GM18511 (cell line): ENCODE data around the gene ABCA7.
A peak's percentile ranks its signal among the peaks of the same experiment; 100 is the strongest.

ENCODE experiments used
- ATAC-seq: cut with Tn5 transposase; IDR thresholded peaks from one replicate; pipeline ENCODE4 v1.9.1; 2021; ENCODE audit warnings: mild to moderate bottlenecking, moderate library complexity; ENCODE audit not compliant: unreplicated experiment

ABCA7 gene

DNA sequence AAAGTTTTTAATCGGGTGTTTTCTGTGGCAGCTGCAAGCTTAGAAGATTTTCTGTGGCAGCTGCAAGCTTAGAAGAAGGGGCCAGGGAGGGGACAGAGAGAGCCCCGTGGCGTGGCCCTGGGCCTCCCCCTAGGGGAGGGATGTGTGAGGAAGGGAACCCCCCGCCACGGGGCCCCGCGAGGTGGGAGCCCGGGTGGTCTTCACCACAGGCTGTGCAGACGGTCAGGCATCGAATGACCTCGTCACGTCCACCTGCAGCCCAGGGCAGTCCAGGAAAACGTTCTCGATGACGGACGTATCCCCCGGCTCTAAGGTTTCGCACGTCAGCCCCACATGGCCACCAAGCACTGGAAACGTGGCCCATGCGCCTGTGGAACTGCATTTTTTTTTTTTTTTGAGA is 46.7 kb downstream of the ABCA7 start:
- ATAC-seq: no peak

DNA sequence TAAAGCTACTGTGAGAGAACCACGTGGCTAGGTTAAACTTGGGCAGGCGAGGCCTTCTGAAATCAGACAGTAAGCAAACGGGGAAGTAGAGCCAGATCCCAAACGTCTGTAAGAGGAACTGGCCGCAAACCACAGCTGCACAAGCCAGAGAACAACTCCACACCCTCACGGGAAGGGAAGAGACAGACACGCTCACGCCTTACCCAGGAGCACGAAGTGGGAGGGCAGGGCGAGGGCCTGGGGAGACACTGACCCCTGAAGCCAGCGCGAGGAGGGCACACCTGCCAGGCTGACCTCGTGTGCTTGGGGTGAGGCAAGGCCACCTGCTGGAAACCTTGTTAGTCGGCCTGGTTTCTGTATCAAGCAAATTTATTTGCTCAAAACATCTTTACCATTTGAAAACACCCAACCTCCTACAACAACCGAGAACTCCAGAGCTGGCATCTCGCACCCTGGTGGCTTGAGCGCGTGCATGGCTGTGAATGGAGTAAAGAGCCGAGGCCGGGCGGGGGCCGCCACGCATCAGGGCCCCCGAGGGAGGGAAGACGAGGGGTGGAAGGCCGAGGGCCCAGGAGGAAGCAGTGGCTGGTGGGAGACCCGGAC is 48.0 kb downstream of the ABCA7 start:
- ATAC-seq: no peak

DNA sequence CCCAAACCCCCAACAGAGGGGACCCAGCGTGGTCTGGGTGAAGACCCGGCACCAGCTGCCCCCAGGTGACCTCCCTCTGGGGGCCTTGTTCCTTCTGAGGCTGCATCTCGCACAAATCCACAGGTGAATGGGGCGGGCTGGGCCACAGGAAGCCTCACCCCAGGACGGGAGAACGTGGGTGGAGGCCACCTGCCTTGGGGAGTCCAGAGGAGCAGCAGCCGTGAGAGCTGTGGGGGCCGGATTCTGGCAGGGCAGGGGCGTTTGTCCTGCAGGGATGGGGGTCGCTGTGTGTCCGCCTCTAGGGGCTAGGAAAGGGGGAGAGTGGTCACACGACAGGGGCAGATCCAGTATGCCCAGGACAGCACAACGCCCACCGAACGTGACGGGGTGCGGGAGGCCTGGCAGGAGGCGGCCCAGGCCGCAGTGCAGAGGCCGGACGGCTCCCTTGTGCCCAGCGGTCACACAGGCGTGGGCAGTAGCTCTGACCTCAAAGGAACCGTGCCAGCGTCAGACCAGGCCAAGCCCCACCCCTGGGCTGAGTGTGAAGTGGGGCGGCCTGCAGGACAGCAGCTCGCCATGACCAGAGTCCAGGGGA is 48.6 kb downstream of the ABCA7 start:
- no peak for ATAC-seq

DNA sequence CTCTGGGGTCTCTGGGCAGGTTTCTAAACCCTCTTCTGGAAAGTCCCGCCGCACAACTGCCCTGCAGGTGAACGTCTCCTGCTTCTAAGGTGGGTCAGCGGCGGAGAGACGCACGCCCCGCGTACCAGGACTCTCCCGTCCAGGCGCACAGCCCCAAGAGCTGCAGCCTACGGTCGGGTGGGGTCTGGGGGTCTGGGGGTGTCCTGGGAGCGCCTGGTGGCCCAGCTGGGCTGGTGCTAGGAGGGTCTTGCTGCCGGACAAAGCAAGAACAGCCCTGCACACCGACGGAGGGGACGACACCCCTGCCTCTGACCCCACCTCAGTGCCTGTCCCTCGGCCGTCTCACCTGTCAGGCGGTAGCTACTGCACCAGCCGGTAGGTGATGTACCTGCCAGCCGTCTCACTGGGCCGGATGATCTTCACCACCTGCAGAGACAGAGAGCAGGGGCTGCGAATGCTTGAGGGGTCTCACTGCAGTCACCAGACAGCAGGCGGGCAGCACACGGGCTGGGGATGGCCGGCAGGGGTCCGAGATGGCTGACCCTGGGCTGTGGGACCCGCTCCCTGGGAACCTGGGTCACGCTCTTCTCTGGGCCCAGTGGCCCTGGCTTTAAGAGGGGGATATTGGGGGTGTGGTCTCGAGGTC is 49.3 kb downstream of the ABCA7 start:
- ATAC-seq: no peak

DNA sequence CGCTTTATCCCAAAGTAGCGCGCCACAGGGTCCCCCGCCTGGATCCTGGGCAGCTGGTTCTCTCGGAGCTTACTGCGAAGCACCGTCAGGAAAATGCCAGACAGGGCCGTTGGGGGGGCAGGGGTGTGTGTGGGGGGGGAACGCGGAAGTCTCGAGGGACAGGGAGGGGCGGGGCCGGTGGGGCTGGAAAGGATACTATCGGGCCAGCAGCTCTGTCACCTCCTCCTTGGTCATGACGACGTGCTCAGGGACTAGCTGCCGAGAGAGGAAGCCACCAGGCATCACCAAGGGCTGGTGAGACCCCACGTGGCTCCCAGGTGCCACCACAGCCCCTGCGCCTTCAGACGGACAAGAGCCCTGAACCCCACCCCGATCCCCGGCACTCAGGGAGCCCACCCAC is 50.0 kb downstream of the ABCA7 start:
- no peak for ATAC-seq

DNA sequence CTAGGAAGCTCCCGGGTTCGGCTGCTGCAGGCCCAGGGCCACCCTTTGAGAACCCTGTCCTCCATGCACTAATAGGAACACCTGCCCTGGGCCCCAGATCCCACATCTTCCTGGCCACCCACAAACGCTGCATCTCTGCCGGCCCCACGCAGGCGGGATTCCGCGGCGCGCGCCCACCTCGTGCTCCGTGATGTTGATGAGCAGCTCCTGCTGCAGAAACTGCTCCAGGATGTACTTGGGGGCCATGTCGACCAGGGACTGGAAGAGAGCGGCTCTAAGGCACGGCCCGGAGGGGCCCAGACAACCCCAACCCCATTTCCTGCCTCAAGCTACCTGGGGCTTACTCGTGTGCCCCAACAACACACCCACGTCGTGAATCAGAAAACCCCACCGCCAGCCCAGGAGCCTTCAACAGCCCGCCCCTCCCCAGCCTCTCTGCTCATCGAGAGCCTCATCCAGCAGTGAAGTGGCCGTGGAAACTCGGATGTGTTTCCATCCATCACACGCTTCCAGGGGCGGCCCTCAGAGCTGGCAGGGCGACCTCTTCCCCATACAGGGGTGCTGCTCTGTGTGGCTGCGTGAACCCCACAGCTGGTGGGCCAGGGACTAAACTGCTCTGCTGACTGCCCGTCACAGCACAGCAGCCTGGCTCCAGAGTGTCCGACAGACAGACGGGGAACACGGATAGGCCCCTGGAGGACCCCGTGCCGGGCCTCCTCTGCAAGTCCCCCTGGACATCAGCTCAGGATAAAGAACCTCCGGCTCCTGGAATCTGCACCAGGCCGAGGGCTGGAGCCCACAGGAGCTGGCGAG is 51.0 kb downstream of the ABCA7 start:
- ATAC-seq: no peak

DNA sequence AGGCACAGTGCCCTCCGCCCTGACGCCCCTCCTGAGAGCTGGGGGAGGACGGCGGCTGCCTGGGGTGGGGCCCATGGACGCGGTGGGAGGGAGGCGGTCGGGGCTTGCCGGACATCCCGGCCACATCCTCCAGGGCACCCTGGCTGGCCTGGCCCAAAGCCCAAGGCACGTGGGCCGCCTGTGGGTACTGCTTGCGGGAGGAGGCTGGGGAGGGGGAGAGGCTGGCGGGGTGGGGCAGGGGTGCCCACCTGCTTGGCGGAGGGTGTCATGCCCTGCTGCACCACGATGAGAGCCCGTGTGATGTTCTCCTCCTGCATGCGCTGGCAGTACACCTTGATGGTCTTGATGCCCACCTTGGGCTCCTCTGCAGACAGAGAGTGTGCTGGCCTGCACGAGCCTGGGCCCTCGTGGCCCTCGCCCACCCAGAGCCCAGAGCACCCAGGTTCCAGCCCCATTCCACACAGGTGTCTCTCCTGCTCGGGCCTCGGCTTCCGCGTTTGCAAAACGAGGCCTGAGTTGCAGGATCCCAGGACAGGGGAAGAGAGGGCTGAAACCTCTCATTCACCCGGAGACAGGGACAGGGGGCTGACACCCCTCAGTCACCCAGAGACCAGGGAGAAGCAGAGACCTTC is 51.8 kb downstream of the ABCA7 start:
- ATAC-seq: no peak

DNA sequence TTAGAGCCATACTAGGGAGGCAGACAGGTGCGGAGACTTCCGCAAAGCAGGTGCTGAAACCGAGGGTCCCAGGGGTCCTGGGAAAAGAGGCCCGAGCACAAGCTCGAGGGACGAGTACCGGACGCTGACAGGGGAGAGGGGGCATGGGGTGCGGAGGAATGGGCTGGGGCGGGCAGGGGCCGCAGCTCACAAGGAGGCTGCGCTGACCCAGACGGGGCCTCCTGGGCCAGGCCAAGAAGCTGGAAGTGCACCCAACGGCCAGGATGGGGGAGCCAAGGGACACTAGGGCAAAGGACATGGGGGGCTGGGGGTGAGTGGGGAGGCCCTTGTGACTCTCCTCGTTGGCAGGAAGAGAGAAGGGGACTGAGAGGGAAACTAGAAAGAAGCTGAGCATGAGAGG is 53.4 kb downstream of the ABCA7 start:
- ATAC-seq: no peak

DNA sequence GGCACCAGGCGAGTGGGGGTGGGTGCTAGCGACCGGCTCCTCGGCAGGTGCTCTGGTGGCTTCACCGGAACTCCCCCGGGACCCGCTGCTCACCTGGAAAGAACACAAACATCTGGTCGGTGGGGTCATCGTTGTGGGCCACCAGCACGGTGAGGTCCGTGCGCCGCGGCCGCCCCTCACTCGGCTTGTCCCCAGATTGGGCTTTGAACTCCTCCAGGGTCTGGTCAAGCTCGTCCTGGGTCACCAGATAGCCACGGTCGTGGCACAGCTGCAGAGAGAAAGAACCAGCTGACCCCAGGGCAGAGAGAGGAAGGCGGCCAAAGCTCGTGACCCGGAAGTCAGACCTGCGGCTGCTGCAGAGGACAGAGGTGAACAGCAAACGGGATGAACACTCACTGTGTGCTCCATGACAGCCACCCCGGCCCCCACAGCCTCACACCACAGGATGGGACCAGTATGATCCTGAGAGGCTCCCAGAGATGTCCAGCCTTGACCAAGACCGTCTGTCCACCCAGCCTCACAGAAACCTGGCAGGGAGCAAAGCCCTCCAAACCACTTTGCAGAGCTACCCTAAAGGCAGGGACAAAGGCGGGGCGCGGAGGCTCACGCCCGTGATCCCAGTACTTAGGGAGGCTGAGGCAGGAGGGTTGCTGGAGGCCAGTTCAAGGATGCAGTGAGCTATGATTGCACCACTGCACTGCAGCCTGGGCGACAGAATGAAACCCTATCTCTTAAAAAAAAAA is 54.1 kb downstream of the ABCA7 start:
- ATAC-seq: no peak

DNA sequence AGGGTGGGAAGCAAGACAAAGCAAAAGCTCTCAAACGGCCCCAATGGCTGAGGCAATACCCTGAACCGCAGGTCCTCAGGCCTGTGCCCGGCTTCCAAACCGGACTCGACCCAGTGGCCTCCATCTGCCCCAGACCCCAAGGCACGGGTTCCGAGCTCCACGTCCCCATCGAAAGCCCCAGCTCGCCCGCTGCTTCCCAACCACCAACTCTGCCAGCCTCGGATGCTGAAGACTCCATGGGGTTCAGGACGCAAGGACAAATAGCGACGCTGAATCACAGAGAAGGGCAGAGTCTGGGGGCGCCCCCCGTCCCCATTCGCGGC is 54.7 kb downstream of the ABCA7 start:
- ATAC-seq: no peak

DNA sequence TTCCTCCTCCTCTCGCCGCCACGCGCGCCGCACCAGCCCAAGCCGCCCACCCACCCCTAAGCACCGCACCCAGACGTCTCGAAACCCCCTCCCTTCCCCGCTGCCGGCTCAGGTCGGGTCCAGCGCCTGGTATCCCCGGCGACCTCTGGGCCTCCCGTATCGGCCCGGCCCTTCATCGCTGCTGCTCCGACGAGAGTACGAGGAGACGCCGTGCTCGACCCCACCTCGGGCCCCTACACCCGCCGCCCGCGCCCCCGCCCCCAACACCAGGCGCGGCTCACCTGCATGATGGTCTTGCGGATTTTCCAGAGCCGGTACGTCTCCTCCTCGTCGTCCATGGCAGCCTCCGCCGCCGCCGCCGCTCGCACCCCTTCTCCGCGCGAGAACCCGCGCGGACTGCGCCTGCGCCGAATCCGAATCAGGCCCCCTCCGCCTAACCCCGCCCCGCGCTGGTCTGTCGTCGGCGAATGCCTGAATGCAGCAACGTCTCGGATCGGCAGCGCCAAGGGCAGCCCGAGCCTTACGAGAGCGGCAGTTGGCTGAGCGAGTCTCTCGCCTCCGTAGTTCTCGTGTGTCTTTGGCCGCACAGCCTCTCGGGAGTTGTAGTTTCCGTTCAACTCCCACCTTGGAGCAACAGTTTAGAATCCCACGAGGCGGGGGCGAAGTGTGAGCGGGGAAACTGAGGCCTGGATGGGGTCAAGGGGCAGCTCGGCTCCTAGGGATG is 55.2 kb downstream of the ABCA7 start, which contains the start of gene POLR2E:
Gene POLR2E (minus strand): TSS at position 398 of the 724 bp plus-strand sequence. CDS start 60 bp downstream, at position 338.
- ATAC-seq: peak; percentile 78

DNA sequence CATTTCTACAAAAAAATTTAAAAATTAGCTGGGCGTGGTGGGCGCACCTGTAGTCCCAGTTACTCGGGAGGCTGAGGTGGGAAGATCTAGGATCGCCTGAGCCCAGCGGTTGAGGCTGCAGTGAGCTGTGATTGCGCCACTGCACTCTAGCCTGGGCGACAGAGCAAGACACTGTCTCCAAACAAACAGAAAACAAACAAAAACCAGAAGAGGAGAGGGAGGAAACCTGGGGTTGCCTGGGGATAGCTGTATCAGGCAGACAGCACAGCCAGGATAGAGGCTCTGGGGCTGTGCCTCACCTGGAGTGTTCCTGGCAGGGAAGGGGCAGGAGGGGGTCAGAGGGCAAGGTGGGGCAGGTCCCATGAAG is 57.9 kb downstream of the ABCA7 start:
- ATAC-seq: no peak

DNA sequence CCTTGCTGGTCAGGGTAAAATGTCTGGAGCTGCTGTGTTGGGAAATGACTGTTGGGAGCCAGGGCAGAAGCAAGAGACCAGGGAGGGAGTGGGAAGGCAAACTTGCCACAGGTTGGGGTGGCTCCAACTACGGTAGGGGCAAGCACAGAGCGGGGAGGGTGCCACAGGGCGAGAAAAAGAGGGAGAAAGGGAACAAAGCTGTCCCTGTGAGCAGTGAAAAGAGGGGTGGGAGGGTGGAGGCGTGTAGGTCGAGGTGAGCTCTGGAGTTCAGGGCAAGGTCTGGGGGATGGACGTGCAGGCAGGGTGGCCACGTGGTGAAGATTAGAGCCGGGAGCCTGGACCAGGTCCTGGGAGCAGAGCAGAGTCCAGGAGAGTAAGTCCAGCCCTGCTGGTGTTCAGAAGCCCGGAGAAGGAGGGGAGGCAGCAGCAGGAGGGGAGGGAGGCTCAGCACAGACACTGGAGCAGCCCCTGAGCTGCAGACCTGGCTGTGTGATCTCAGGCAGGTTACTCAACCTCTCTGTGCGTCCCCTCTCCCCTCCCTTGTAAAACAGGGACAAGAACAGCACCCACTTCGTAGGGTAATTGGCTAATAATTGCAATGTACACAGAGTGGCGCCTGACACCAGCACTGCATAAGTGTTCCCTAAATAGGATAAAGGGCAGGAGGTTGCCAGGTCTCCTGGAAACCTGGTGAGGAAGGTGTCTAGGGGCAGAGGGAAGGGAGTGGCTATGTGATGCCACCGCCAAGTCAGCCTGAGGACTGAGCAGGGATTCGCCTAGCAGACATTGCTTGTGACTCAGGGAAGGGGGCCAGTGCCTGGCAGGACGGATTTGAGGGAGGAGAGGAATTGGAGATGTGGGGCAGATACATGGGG is 58.5 kb downstream of the ABCA7 start:
- ATAC-seq: no peak

DNA sequence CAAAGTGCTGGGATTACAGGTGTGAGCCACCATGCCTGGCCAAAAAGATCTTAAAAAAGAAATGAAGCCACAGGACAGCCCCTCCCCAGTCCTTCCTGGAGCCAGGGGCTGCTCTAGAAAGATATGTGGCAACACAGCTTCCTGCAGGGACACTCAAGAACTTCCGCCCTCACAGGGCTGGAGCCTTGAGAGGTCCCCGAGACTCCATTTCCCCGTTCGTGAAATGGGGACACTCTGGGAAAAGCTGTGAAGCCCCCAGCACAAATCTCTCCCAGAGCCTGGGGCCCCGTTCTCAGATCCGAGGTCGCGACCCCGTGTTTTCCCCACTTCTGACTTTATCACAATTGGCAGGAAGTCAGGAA is 61.4 kb downstream of the ABCA7 start:
- ATAC-seq: no peak

DNA sequence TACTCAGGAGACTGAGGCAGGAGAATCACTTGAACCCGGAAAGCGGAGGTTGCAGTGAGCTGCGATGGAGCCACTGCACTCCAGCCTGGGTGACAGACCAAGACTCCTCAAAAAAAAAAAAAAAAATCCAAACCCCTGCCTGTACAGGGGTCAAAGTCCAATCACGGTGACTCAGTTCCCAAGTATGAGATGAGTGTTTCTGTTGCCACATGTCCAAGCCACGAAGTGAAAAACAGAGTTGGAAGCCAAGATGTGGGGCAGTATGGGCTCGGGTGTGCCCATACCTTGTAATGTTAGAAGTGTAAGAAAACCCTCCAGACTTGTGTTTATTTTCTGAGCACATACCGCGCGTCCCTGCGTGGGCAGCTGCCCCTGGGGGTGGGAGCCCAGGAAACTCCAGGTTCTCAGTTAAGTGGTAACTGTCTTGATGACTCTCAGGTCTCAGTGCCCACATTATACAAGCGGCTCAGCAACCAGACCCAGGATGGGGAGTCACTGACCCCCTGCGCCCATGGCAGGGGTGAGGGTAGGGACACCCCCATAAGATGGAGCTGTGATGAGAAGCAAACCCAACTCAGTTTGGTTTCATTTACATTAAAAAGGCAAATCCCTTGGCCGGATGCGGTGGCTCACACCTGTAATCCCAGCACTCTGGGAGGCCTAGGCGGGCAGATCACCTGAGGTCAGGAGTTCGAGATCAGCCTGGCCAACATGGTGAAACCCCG is 62.7 kb downstream of the ABCA7 start:
- ATAC-seq: no peak

DNA sequence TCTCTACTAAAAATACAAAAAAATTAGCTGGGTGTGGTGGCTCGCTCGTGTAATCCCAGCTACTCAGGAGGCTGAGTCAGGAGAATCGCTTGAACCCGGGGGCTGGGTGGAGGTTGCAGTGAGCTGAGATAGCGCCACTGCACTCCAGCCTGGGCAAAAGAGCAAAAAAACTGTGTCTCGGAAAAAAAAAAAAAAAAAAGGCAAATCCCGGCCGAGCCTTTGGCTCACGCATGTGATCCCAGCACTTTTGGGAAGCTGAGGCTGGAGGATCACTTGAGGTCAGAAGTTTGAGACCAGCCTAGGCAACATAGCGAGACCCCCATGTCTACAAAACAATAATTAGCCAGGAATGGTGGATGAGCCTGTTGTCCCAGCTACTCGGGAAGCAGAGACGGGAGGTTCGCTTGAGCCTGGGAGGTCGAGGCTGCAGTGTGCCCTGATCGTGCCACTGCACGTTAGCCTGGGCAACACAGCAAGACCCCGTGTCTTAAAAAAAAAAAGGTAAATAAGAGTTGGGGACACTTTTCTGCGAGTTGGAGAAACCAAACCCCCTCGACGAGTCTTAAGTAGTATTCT is 63.3 kb downstream of the ABCA7 start:
- no peak for ATAC-seq

DNA sequence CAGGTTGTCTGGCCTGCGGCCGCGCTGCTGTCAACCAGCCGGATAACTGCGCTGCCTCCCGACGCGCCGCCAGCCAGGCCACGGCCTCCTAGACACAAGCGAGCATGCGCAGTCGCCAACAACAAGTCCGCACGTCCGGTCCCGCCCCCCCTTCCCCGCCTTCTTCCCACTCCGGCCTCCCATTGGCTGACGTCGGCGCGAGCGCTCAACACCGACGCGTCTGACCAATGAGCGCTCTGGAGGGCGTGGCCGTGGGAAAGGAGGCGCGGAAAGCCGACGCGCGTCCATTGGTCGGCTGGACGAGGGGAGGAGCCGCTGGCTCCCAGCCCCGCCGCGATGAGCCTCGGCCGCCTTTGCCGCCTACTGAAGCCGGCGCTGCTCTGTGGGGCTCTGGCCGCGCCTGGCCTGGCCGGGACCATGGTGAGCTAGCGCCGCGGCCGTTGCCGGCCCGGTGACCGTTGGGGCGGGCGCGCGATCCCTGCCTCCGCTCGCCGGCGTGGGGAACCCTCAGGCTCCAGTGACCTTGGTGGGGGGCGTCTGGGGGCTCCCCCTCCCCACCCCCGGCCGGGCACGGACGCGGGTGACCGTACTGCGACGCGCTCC is 63.9 kb downstream of the ABCA7 start, which contains the start of gene GPX4:
Gene GPX4 (plus strand): TSS at position 287 of the 603 bp plus-strand sequence. CDS start 50 bp downstream, at position 337.
- peak; percentile 71 for ATAC-seq
